ENCODE measurements around the gene RHOD. TPM values are rescaled to one million over a fixed set of nuclear protein-coding genes. Genes with fewer than 3 reads are reported as not detected.

Gene RHOD
- total and polyA plus RNA-seq, 12 donors: 1.3 to 52.2 (median 3.5) TPM

DNA sequence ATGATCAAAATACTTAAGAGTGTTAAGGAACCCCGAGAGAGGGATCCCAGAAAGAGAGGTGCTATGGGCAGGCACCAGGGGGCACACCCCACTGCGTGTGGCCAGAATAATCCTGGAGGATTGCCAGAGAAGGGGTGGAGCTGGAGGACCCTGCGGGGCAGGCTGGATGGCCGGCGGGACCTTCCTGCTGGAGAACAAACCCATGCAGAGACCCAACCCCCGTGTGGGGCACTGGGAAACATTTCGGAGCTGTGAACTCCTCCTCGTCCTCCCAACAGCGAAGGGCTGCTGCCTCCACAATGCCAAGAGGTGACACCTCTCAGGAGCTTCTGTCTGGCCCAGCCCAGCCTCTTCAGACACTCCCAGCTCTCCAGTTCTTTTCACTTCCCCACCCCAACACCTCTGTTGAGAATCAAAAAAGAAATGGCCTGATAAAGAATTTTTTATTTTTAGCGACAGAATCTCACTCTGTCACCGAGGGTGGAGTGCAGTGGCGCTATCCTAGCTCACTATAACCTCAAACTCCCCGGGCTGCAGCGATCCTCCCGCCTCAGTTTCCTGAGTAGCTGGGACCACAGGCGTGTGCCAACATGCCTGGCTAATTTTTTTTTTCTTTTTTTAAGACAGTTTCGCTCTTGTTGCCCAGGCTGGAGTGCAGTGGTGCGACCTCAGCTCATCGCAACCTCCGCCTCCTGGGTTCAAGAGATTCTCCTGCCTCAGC lies 25.6 kb downstream of the RHOD start:
- no peak overlapping the region for H3K4me3 ChIP-seq
- H3K27me3 ChIP-seq: no peaks in the 10 kb centered on the region
- intact Hi-C loops (cut with DNase I): loop anchor here (10.0 kb wide), 2 partner anchors 93 to 233 kb away; no protein-coding TSS in a partner anchor
- DNase-seq: no peak
- peaks cover 0 to 8% of the 10 kb centered on the region in 2 donors for H3K4me1 ChIP-seq (replicated peaks in 1 of 2)
- no peaks in the 10 kb centered on the region for H3K36me3 ChIP-seq (replicated peaks in 1 of 2)
- no peak overlapping the region for H3K27ac ChIP-seq
- TF ChIP-seq POLR2A (IDR thresholded peaks at IDR 0.05): no peak
- TF ChIP-seq, protein P1, sequence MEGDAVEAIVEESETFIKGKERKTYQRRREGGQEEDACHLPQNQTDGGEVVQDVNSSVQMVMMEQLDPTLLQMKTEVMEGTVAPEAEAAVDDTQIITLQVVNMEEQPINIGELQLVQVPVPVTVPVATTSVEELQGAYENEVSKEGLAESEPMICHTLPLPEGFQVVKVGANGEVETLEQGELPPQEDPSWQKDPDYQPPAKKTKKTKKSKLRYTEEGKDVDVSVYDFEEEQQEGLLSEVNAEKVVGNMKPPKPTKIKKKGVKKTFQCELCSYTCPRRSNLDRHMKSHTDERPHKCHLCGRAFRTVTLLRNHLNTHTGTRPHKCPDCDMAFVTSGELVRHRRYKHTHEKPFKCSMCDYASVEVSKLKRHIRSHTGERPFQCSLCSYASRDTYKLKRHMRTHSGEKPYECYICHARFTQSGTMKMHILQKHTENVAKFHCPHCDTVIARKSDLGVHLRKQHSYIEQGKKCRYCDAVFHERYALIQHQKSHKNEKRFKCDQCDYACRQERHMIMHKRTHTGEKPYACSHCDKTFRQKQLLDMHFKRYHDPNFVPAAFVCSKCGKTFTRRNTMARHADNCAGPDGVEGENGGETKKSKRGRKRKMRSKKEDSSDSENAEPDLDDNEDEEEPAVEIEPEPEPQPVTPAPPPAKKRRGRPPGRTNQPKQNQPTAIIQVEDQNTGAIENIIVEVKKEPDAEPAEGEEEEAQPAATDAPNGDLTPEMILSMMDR (IDR thresholded peaks at IDR 0.05): no peak
- no peaks in the 10 kb centered on the region for H3K9me3 ChIP-seq (replicated peaks in 1 of 3)
- WGBS, 4 donors: 46 to 61% (median 57%) methylated on average over 19 to 20 of the region's 20 CpGs

DNA sequence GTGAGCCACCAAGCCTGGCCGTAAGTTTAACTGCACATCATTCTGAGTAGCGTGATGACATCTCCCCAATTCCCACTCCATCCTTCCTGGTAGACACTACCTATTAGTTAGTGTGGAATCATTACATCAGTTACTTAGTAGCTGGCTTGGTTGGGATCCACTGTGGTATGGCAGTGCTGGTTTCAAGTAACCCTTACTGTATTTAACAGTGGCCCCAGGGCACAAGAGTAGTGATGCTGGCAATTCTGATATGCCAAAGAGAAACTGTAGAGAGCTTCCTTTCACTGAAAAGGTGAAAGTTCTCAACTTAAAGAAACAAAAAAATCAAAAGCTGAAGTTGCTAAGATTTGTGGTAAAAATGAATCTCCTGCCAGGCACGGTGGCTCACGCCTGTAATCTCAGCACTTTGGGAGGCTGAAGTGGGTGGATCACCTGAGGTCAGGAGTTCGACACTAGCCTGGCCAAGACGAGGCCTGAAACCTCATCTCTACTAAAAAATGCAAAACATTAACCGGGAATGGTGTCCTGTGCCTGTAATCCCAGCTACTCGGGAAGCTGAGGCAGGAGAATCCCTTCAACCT lies 27.2 kb downstream of the RHOD start:
- TF ChIP-seq, protein P1 (IDR thresholded peaks at IDR 0.05): no peak
- TF ChIP-seq POLR2A (IDR thresholded peaks at IDR 0.05): no peak
- no peaks in the 10 kb centered on the region for H3K9me3 ChIP-seq (replicated peaks in 1 of 3)
- H3K27ac ChIP-seq: no peak overlapping the region
- H3K4me1 ChIP-seq (replicated peaks in 1 of 2): peaks cover 0 to 8% of the 10 kb centered on the region in 2 donors
- H3K27me3 ChIP-seq: no peaks in the 10 kb centered on the region
- 91 to 94% (median 93%) methylated on average over 6 to 8 of the region's 8 CpGs for WGBS, 4 donors
- no peak overlapping the region for H3K4me3 ChIP-seq
- intact Hi-C loops (cut with DNase I): loop anchor here (10.0 kb wide), 2 partner anchors 91 to 231 kb away; no protein-coding TSS in a partner anchor
- H3K36me3 ChIP-seq (replicated peaks in 1 of 2): no peaks in the 10 kb centered on the region
- DNase-seq: no peak

DNA sequence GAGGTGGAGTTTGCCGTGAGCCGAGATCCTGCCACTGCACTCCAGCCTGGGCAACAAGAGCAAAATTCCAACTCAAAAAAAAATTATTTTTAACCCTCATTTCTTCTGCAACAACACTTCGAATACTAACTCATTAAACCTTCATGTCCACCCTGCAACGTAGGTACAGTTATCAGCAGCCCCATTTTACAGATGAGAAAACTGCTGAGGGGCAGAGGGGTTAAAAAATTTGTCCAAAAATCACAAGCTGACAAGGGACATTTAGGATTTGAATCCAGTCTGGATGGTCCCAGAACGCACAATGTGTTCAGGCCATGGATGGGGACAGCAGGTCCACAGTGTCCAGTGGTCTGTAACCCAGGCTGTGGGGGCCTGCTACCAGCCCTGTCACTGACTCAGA lies 29.0 kb downstream of the RHOD start:
- DNase-seq: no peak
- TF ChIP-seq, protein P1 (IDR thresholded peaks at IDR 0.05): no peak
- TF ChIP-seq POLR2A (IDR thresholded peaks at IDR 0.05): no peak
- Histone ChIP-seq H3K9me3 (replicated peaks in 1 of 3) (no peaks in the 10 kb centered on the region), H3K4me1 (replicated peaks in 1 of 2) (peaks cover 0 to 8% of the 10 kb centered on the region in 2 donors), H3K27ac (no peak overlapping the region), H3K27me3 (no peaks in the 10 kb centered on the region), H3K36me3 (replicated peaks in 1 of 2) (no peaks in the 10 kb centered on the region), H3K4me3 (no peak overlapping the region)
- 86 to 93% (median 91%) methylated on average over 5 of the region's 5 CpGs for WGBS, 4 donors
- intact Hi-C loops (cut with DNase I): loop anchor here (10.0 kb wide), 2 partner anchors 89 to 229 kb away; no protein-coding TSS in a partner anchor

GRCh38 chr11:67090717-67091116 lies 34.1 kb downstream of the RHOD start:
- H3K9me3 ChIP-seq (replicated peaks in 1 of 3): no peaks in the 10 kb centered on the region

More at GRCh38 chr11:67090717-67091116, 34.1 kb downstream of the RHOD start:
- WGBS, 4 donors: 91 to 95% (median 93%) methylated on average over 8 of the region's 8 CpGs
- intact Hi-C loops (cut with DNase I): no loop called here
- no peaks in the 10 kb centered on the region for H3K4me1 ChIP-seq (replicated peaks in 1 of 2)
- no peaks in the 10 kb centered on the region for H3K36me3 ChIP-seq (replicated peaks in 1 of 2)
- H3K27ac ChIP-seq: no peak overlapping the region
- no peak overlapping the region for H3K4me3 ChIP-seq
- no peaks in the 10 kb centered on the region for H3K27me3 ChIP-seq
- no peak for TF ChIP-seq POLR2A (IDR thresholded peaks at IDR 0.05)
- TF ChIP-seq, protein P1 (IDR thresholded peaks at IDR 0.05): no peak
- DNase-seq: no peak
